Measurements from ENCODE around the gene AARS2. TPM values are rescaled to one million over a fixed set of nuclear protein-coding genes. Genes with fewer than 3 reads are reported as not detected.

AARS2 gene
- total and polyA plus RNA-seq, 4 donors, result 1.9 to 9.6 (median 6.9) TPM

DNA sequence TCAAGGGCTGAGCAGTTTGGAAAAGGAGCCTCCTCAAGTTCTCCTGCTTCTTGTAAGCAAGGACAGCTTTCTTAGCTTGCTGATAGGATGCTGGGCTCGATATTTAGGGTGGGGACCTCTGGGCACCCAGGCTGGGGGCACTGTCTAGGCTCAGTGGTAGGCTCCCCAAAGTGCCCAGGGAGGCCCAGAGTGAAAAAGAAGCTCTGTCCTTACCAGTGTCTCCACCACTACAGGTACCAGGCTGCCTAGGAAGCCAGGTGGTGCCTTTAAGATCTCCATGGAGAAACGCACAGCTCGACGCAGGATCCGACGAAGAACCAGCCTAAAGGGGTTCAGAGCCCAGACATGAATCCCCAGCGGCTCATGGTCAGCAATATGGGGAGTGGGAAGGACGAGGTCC lies 6.4 kb downstream of the AARS2 start:
- DNase-seq (ENCODE audit: low spot score), result no peak
- Histone ChIP-seq H3K4me1 (ENCODE audit: control insufficient read depth in 4 of 4, insufficient read depth in 4 of 4, low read length in 3 of 4) (no peaks in the 10 kb centered on the region), H3K27me3 (ENCODE audit: control insufficient read depth in 4 of 4, insufficient read depth in 4 of 4, low read length in 3 of 4) (no peaks in the 10 kb centered on the region), H3K36me3 (ENCODE audit: control insufficient read depth in 4 of 4, insufficient read depth in 3 of 4, low read depth in 1 of 4, low read length in 3 of 4) (peaks cover 13 to 89% (median 41%) of the 10 kb centered on the region in 4 donors), H3K27ac (ENCODE audit: low read depth in 1 of 2, low read length in 2 of 2) (no peak overlapping the region), H3K9me3 (ENCODE audit: control insufficient read depth in 4 of 4, low read length in 3 of 4) (no peaks in the 10 kb centered on the region), H3K9ac (ENCODE audit: low read depth in 1 of 2, low read length in 2 of 2) (no peak overlapping the region), H3K4me3 (ENCODE audit: low read depth in 1 of 3, low read length in 3 of 3) (no peak overlapping the region)
- WGBS, result 96% methylated on average over 8 of the region's 8 CpGs
- TF ChIP-seq, protein P1, sequence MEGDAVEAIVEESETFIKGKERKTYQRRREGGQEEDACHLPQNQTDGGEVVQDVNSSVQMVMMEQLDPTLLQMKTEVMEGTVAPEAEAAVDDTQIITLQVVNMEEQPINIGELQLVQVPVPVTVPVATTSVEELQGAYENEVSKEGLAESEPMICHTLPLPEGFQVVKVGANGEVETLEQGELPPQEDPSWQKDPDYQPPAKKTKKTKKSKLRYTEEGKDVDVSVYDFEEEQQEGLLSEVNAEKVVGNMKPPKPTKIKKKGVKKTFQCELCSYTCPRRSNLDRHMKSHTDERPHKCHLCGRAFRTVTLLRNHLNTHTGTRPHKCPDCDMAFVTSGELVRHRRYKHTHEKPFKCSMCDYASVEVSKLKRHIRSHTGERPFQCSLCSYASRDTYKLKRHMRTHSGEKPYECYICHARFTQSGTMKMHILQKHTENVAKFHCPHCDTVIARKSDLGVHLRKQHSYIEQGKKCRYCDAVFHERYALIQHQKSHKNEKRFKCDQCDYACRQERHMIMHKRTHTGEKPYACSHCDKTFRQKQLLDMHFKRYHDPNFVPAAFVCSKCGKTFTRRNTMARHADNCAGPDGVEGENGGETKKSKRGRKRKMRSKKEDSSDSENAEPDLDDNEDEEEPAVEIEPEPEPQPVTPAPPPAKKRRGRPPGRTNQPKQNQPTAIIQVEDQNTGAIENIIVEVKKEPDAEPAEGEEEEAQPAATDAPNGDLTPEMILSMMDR (IDR thresholded peaks at IDR 0.05; ENCODE audit: low read depth, low read length, missing input control), result no peak

DNA sequence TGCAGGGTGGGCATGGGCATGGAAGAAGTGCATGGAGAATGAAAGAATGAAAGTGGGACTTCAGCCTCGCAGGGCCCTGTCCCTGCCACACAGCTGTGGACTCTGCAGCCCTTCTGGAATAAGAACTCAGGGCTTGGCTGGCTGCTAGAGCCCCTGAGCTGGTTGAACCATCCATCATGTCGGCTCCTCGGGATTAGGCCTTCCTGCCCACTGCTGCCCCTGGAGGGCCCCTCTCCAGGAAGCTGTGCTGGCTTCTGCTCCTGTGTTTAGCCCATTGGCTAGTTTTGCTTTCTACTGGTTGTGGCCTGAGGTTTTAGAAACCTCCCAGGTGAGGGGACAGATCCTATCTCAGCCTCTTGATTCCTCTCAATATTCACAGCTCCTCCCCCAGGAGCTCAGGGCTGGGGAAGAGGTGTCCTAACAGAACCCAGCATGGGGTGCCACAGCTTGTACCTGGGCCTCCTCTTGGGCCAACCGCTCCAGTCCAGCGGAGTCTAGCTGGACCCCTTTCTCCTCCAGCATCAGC lies 7.9 kb downstream of the AARS2 start:
- Histone ChIP-seq H3K36me3 (ENCODE audit: control insufficient read depth in 4 of 4, insufficient read depth in 3 of 4, low read depth in 1 of 4, low read length in 3 of 4) (peaks cover 9 to 92% (median 38%) of the 10 kb centered on the region in 4 donors), H3K9me3 (ENCODE audit: control insufficient read depth in 4 of 4, low read length in 3 of 4) (no peaks in the 10 kb centered on the region), H3K4me1 (ENCODE audit: control insufficient read depth in 4 of 4, insufficient read depth in 4 of 4, low read length in 3 of 4) (no peaks in the 10 kb centered on the region), H3K27me3 (ENCODE audit: control insufficient read depth in 4 of 4, insufficient read depth in 4 of 4, low read length in 3 of 4) (no peaks in the 10 kb centered on the region), H3K9ac (ENCODE audit: low read depth in 1 of 2, low read length in 2 of 2) (no peak overlapping the region), H3K27ac (ENCODE audit: low read depth in 1 of 2, low read length in 2 of 2) (no peak overlapping the region), H3K4me3 (ENCODE audit: low read depth in 1 of 3, low read length in 3 of 3) (no peak overlapping the region)
- no peak for DNase-seq (ENCODE audit: low spot score)
- TF ChIP-seq JUND (IDR thresholded peaks at IDR 0.05) (no peak), HNF4G (IDR thresholded peaks at IDR 0.05) (no peak), FOXA2 (IDR thresholded peaks at IDR 0.05) (no peak), RXRA (IDR thresholded peaks at IDR 0.05) (no peak), EGR1 (IDR thresholded peaks at IDR 0.05; ENCODE audit: low read depth in 2 of 2) (no peak)
- TF ChIP-seq, protein P2, sequence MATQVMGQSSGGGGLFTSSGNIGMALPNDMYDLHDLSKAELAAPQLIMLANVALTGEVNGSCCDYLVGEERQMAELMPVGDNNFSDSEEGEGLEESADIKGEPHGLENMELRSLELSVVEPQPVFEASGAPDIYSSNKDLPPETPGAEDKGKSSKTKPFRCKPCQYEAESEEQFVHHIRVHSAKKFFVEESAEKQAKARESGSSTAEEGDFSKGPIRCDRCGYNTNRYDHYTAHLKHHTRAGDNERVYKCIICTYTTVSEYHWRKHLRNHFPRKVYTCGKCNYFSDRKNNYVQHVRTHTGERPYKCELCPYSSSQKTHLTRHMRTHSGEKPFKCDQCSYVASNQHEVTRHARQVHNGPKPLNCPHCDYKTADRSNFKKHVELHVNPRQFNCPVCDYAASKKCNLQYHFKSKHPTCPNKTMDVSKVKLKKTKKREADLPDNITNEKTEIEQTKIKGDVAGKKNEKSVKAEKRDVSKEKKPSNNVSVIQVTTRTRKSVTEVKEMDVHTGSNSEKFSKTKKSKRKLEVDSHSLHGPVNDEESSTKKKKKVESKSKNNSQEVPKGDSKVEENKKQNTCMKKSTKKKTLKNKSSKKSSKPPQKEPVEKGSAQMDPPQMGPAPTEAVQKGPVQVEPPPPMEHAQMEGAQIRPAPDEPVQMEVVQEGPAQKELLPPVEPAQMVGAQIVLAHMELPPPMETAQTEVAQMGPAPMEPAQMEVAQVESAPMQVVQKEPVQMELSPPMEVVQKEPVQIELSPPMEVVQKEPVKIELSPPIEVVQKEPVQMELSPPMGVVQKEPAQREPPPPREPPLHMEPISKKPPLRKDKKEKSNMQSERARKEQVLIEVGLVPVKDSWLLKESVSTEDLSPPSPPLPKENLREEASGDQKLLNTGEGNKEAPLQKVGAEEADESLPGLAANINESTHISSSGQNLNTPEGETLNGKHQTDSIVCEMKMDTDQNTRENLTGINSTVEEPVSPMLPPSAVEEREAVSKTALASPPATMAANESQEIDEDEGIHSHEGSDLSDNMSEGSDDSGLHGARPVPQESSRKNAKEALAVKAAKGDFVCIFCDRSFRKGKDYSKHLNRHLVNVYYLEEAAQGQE (IDR thresholded peaks at IDR 0.05), result no peak
- TF ChIP-seq, protein P1 (IDR thresholded peaks at IDR 0.05; ENCODE audit: low read depth, low read length, missing input control), result no peak
- WGBS, result 90% methylated on average over 5 of the region's 5 CpGs
